Prostate gland (tissue), 2 donors: ENCODE measurements around the gene HACL1.

ENCODE experiments used
- POLR2A ChIP-seq: fragments of 450-650 bp; IDR thresholded peaks from one replicate; pipeline ENCODE4 v1.6.1; 2016; ENCODE audit warnings: antibody characterized with exemption, mild to moderate bottlenecking
- POLR2AphosphoS5 ChIP-seq: sonication (generic); formaldehyde crosslinking; IDR thresholded peaks from one replicate; pipeline ENCODE4 v1.6.1; 2017; ENCODE audit warnings: antibody characterized with exemption
- TF ChIP-seq, protein P1 (sequence below), 4 experiments: fragments of 200-600 bp in 2 of 4; fragments of 450-650 bp in 2 of 4; sonication (generic) in 2 of 4; IDR thresholded peaks; 1 replicate in 3 of 4; 2 replicates in 1 of 4; pipeline ENCODE4 v1.5.1; 2016 to 2019; ENCODE audit warnings: antibody characterized with exemption in 4 of 4, mild to moderate bottlenecking in 2 of 4, moderate library complexity in 2 of 4

DNA sequence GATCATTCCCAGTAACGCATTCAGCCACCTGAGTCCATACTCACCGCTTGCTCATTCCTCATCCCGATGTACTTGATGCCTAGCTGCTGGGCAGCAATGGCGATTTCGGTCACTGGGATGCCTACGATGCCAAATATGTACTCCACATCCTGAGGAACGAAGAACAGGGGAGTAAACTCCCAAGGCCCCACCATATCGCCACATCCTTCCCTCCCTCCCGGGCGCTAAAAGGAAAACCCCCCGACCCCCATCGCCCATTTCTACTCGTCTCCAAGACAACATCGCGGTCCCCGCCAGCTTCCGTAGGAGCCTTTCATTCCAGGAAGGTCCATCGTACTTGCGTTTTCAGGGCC, 347 bp downstream of the HACL1 start:
- TF ChIP-seq, protein P1, sequence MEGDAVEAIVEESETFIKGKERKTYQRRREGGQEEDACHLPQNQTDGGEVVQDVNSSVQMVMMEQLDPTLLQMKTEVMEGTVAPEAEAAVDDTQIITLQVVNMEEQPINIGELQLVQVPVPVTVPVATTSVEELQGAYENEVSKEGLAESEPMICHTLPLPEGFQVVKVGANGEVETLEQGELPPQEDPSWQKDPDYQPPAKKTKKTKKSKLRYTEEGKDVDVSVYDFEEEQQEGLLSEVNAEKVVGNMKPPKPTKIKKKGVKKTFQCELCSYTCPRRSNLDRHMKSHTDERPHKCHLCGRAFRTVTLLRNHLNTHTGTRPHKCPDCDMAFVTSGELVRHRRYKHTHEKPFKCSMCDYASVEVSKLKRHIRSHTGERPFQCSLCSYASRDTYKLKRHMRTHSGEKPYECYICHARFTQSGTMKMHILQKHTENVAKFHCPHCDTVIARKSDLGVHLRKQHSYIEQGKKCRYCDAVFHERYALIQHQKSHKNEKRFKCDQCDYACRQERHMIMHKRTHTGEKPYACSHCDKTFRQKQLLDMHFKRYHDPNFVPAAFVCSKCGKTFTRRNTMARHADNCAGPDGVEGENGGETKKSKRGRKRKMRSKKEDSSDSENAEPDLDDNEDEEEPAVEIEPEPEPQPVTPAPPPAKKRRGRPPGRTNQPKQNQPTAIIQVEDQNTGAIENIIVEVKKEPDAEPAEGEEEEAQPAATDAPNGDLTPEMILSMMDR (IDR thresholded peaks at IDR 0.05), result no peak
- TF ChIP-seq POLR2A, result no peak
- TF ChIP-seq POLR2AphosphoS5, result no peak
